H1 (cell line): ENCODE results near the gene GPS2.

Experiments
- CBX8 ChIP-seq: fragments of 300-800, 300-1000 bp; sonication (generic); IDR thresholded peaks from 2 replicates; pipeline ENCODE4 v1.7.1; 2016; ENCODE audit warnings: low read depth, low read length, borderline replicate concordance
- CEBPB ChIP-seq: IDR thresholded peaks from 2 replicates; pipeline ENCODE4 v1.6.1; 2012; ENCODE audit warnings: low read depth, low read length
- CTCF ChIP-seq, 3 experiments: IDR thresholded peaks; 1 replicate in 2 of 3; 2 replicates in 1 of 3; pipeline versions ENCODE4 v1.5.1 to v1.6.1; 2011; ENCODE audit warnings: low read length in 3 of 3, mild to moderate bottlenecking in 3 of 3, inconsistent platforms in 2 of 3, low read depth in 1 of 3, moderate library complexity in 1 of 3; ENCODE audit not compliant: insufficient read depth in 1 of 3; ENCODE audit errors: control extremely low read depth in 1 of 3
- EZH2 ChIP-seq: fragments of 200-600 bp; sonication (generic); IDR thresholded peaks from 2 replicates; pipeline ENCODE4 v1.7.1; 2012; ENCODE audit warnings: low read depth, mild to moderate bottlenecking, moderate library complexity, low read length, inconsistent platforms; ENCODE audit not compliant: severe bottlenecking
- KDM5A ChIP-seq: fragments of 200-600 bp; IDR thresholded peaks from 2 replicates; pipeline ENCODE4 v1.7.1; 2012; ENCODE audit warnings: mild to moderate bottlenecking, low read length, inconsistent platforms, mixed read lengths
- POLR2A ChIP-seq, 2 experiments: IDR thresholded peaks; 1 replicate in 1 of 2; 2 replicates in 1 of 2; pipeline ENCODE4 v1.6.1; 2011; ENCODE audit warnings: low read depth in 2 of 2, low read length in 2 of 2, mild to moderate bottlenecking in 2 of 2; ENCODE audit errors: control extremely low read depth in 1 of 2
- RNF2 ChIP-seq: fragments of 200-900, 300-1000 bp; sonication (generic); IDR thresholded peaks from 2 replicates; pipeline ENCODE4 v1.7.1; 2016; ENCODE audit warnings: borderline replicate concordance, low read depth, mild to moderate bottlenecking, antibody characterized with exemption, low read length; ENCODE audit not compliant: poor library complexity, severe bottlenecking; ENCODE audit errors: missing control alignments
- SP1 ChIP-seq: IDR thresholded peaks from 2 replicates; pipeline ENCODE4 v1.6.1; 2011; ENCODE audit warnings: low read depth, low read length
- ZNF274 ChIP-seq: IDR thresholded peaks from 2 replicates; pipeline ENCODE4 v1.7.0; 2012; ENCODE audit warnings: low read length, borderline replicate concordance; ENCODE audit errors: extremely low read depth

- TF ChIP-seq CEBPB (no peak), CBX8 (no peak), POLR2A (IDR thresholded peaks at IDR 0.05; ENCODE audit: control extremely low read depth in 1 of 2, low read depth in 2 of 2, low read length in 2 of 2) (peak; percentile 16 to 66), EZH2 (no peak), CTCF (IDR thresholded peaks at IDR 0.05; ENCODE audit: control extremely low read depth in 1 of 3, insufficient read depth in 1 of 3, low read depth in 1 of 3, low read length in 3 of 3) (peak in 2 of 3 experiments; percentile 14 to 18; a peak in 2 of 4 replicates), ZNF274 (no peak), RNF2 (no peak), KDM5A (no peak), SP1 (no peak)
Observed at GRCh38 chr17:7313088-7313889, 1.9 kb downstream of the GPS2 start.
